Glutamatergic neuron (in vitro differentiated cells): ENCODE measurements around the gene STK33. TPM values are rescaled to one million over a fixed set of nuclear protein-coding genes. Genes with fewer than 3 reads are reported as not detected.

Source experiments
- DNase-seq: peaks from one replicate; pipeline ENCODE4 v3.0.0; 2022
- H3K27ac Mint-ChIP-seq: one replicate; pipeline ENCODE4 v1.8.0; 2020; ENCODE audit warnings: mild to moderate bottlenecking, mixed read lengths, inconsistent platforms; ENCODE audit not compliant: unreplicated experiment
- H3K27me3 Mint-ChIP-seq: one replicate; pipeline ENCODE4 v1.8.0; 2020; ENCODE audit warnings: mild to moderate bottlenecking, moderate library complexity, mixed read lengths, inconsistent platforms; ENCODE audit not compliant: unreplicated experiment
- H3K36me3 Mint-ChIP-seq: one replicate; pipeline ENCODE4 v1.8.0; 2020; ENCODE audit warnings: mild to moderate bottlenecking, mixed read lengths, inconsistent platforms; ENCODE audit not compliant: unreplicated experiment
- H3K4me1 Mint-ChIP-seq: one replicate; pipeline ENCODE4 v1.8.0; 2020; ENCODE audit warnings: mild to moderate bottlenecking, low read depth, mixed read lengths, inconsistent platforms; ENCODE audit not compliant: unreplicated experiment
- H3K4me3 Mint-ChIP-seq: one replicate; pipeline ENCODE4 v1.8.0; 2020; ENCODE audit warnings: mild to moderate bottlenecking, mixed read lengths, inconsistent platforms; ENCODE audit not compliant: unreplicated experiment
- H3K9me3 Mint-ChIP-seq: one replicate; pipeline ENCODE4 v1.8.0; 2020; ENCODE audit warnings: mild to moderate bottlenecking, moderate library complexity, mixed read lengths, inconsistent platforms; ENCODE audit not compliant: unreplicated experiment
- total RNA-seq: library from RNA; stranded (reverse); fragmentation: NEBNext Ultra II Directional; extraction: Animal tissue kit (Norgen Biotek cat#: 25700); gene quantifications from one replicate; pipeline ENCODE4 v1.2.1, GENCODE V29; 2021; ENCODE audit not compliant: unreplicated experiment
- TF ChIP-seq, protein P1 (sequence below): fragments of 200-600 bp; sonication (generic); IDR thresholded peaks from one replicate; pipeline ENCODE4 v1.5.0; 2021; ENCODE audit not compliant: partially characterized antibody, unreplicated experiment

Gene STK33
- total RNA-seq, 1 donor from 2014 or later = 8.5 TPM

DNA sequence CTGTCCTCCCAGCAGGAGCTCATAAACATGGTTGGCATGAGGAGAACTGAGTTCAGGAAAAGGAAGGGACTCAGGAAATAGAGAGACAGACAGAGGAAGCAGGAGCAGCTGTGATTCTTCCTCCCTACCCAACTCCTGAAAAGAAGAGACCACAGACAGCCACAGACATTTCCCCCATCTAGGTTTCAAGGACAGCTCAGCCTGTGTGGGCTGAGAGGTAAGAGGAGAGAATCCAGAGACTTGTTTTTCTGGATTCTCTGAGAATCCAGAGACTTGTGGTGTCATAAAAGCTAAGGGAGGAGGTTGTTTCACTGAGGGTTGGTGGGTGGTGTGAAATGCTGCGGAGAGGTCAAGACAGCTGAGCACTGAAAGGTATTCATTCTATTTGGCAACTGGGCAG is 19.0 kb upstream of the STK33 start:
- Mint-ChIP-seq H3K36me3 (peaks cover 4% of the 10 kb centered on the region), H3K9me3 (no peaks in the 10 kb centered on the region), H3K4me1 (peaks cover 2% of the 10 kb centered on the region), H3K4me3 (no peak overlapping the region), H3K27ac (no peak overlapping the region), H3K27me3 (no peaks in the 10 kb centered on the region)
- DNase-seq = no peak
- TF ChIP-seq, protein P1, sequence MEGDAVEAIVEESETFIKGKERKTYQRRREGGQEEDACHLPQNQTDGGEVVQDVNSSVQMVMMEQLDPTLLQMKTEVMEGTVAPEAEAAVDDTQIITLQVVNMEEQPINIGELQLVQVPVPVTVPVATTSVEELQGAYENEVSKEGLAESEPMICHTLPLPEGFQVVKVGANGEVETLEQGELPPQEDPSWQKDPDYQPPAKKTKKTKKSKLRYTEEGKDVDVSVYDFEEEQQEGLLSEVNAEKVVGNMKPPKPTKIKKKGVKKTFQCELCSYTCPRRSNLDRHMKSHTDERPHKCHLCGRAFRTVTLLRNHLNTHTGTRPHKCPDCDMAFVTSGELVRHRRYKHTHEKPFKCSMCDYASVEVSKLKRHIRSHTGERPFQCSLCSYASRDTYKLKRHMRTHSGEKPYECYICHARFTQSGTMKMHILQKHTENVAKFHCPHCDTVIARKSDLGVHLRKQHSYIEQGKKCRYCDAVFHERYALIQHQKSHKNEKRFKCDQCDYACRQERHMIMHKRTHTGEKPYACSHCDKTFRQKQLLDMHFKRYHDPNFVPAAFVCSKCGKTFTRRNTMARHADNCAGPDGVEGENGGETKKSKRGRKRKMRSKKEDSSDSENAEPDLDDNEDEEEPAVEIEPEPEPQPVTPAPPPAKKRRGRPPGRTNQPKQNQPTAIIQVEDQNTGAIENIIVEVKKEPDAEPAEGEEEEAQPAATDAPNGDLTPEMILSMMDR = no peak

DNA sequence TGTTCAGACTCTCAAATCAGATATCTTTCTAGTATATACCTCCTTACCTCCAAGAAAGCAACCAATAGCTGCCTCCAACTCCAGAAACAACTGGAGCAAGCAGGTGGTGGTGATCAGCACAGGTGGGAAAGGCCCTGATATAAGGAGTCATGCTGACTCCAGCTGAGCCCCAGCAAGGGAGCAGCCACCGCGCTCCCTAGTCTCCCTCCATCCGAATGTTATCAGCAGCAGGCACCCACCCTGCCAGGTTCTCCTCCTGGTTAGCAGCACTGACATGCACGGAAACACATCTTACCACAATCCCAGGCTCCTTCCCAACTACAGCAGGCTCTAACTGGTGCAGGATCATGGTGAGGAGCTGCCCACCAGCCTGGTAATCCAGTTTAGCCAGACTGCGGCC is 18.5 kb upstream of the STK33 start:
- H3K9me3 Mint-ChIP-seq = no peaks in the 10 kb centered on the region
- TF ChIP-seq, protein P1 = no peak
- peaks cover 4% of the 10 kb centered on the region for H3K36me3 Mint-ChIP-seq
- DNase-seq = no peak
- no peak overlapping the region for H3K27ac Mint-ChIP-seq
- no peak overlapping the region for H3K4me3 Mint-ChIP-seq
- H3K4me1 Mint-ChIP-seq = peaks cover 2% of the 10 kb centered on the region
- H3K27me3 Mint-ChIP-seq = no peaks in the 10 kb centered on the region

DNA sequence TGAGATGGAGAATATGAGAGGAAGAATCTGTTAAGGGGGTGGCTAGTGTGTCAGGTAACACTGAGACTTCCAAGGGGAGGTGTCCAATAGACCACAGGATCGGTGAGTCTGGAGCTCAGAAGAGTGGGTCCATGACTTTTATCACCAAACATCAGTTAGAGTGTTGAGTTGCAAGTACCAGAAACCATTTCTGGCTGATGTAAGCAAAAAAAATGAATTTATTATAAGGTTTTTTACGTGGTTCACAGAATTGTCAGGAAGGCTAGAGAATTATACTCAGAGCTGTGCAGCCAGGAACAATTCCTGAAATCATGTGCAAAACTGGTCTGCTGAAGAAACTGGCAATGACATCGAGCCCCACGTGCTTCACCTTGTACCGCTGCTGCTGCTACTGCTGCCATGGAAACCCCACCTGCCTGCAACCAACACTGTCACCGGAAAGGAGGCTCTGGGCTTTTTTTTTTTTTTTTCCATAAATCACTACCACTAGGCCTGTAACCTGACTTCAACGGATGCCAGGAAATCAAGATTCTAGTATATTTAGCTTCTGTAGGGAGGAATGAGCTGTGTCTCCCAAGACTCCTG is 16.6 kb upstream of the STK33 start:
- Mint-ChIP-seq H3K4me1 (peaks cover 2% of the 10 kb centered on the region), H3K27me3 (no peaks in the 10 kb centered on the region), H3K9me3 (no peaks in the 10 kb centered on the region), H3K27ac (no peak overlapping the region), H3K4me3 (no peak overlapping the region), H3K36me3 (peaks cover 4% of the 10 kb centered on the region)
- TF ChIP-seq, protein P1 = no peak
- DNase-seq = no peak

DNA sequence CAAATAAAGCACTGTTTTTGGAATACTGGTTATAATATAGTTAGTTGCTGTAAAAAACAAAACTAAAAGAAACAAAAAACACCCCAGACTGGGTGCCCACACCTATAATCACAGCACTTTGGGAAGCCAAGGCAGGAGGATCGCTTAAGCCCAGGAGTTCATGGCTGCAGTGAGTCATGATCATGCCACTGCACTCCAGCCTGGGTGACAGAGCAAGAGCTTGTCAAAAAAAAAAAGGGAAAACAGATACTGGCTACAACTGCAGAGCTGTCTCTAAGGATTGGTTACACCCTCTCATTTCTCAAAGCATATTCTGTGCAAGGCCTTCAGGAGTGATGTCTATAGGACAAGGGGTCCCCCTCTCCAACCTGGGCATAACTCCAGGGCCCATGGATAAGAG is 14.6 kb upstream of the STK33 start:
- DNase-seq = no peak
- H3K4me3 Mint-ChIP-seq = no peak overlapping the region
- H3K9me3 Mint-ChIP-seq = no peaks in the 10 kb centered on the region
- H3K27me3 Mint-ChIP-seq = no peaks in the 10 kb centered on the region
- no peaks in the 10 kb centered on the region for H3K36me3 Mint-ChIP-seq
- TF ChIP-seq, protein P1 = no peak
- H3K27ac Mint-ChIP-seq = no peak overlapping the region
- peaks cover 2% of the 10 kb centered on the region for H3K4me1 Mint-ChIP-seq

DNA sequence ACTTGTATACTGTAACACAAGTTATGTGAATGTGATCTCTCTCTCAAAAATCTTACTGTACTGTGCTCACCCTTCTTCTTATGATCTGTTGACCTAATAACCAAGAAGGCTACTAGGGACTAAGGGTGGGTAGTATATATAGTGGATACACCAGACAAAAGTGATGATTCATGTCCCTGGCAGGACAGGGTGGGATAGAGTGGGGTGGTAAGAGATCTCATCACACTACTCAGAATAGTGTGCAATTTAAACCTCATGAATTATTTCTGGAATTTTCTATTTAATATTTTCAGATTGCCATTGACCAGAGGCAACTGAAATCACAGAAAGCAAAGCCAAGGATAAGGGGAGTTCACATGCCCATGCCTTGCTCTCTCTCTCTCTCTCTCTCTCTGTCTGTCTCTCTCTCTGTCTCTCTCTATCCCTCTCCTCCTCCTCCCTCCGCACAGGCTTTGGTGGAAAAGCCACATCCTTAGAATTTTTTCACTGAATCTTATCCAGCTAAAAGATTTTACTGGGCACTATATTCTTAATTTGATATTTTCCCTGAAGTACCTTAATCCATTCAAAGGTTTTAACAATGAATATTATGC is 12.0 kb upstream of the STK33 start:
- Mint-ChIP-seq H3K36me3 (no peaks in the 10 kb centered on the region), H3K9me3 (no peaks in the 10 kb centered on the region), H3K4me3 (no peak overlapping the region), H3K27ac (no peak overlapping the region), H3K4me1 (no peaks in the 10 kb centered on the region), H3K27me3 (no peaks in the 10 kb centered on the region)
- TF ChIP-seq, protein P1 = no peak
- DNase-seq = no peak
